Stimulated activated CD4-positive, alpha-beta T cell treated with anti-CD3 and anti-CD28 coated beads, TNF-alpha, amount 100 ng/mL, for 4 hours (primary cell): Measurements from ENCODE around the gene EHD1.
"Not testable (repeated sequence)": the region's sequence is repeated elsewhere in the genome, so short reads cannot be mapped to it uniquely, and the experiment has no call there.

Experiments
- DNase-seq, 3 experiments: peaks; one replicate each; pipeline ENCODE4 v3.0.0-alpha.2; 2020; ENCODE audit warnings: low read depth in 3 of 3

Gene EHD1

DNA sequence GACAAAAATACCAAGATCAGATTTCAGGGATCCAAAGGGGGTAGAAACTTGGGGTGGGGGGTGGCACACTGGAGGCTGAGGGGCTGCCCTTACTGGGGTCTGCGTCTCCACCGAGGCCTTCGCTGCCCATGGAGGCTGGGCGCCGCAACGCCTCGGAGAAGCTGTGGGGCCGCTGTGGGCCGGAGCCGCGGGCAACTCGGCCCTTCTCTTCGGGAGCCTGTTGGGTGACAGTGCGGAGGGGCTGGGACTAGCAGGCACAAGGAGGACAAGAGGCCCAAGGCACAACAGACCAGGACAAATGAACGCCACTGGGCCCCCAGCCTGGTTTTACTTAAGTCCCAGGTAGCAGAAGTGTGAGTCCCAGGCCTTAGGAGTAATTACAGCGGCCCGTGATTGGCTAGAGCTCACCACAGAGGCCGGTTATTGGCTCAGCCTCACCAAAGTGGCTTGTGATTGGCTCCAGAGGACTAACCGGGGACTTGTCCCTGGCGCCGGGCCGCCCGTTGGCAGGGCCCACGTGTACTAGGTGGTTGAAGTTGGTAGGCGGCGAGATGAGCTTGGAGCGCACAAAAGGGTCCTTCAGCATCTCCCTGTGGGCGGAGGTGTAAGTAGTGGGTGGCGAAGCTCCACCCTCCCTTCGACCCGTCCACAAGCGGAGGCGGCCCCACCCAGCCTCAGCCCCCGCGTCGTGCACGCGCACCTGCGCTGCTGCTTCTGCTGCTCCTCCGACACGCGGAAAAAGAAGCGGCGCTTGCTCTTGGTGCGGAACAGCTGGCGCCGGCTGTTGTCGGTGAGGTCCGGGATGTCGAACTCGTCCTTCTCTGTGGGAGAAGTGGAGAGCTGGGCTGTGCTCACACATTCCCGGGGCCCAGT lies 51.6 kb downstream of the EHD1 start:
- no peak for DNase-seq

GRCh38 chr11:64826062-64826461 lies 52.4 kb downstream of the EHD1 start:
- DNase-seq = no peak

DNA sequence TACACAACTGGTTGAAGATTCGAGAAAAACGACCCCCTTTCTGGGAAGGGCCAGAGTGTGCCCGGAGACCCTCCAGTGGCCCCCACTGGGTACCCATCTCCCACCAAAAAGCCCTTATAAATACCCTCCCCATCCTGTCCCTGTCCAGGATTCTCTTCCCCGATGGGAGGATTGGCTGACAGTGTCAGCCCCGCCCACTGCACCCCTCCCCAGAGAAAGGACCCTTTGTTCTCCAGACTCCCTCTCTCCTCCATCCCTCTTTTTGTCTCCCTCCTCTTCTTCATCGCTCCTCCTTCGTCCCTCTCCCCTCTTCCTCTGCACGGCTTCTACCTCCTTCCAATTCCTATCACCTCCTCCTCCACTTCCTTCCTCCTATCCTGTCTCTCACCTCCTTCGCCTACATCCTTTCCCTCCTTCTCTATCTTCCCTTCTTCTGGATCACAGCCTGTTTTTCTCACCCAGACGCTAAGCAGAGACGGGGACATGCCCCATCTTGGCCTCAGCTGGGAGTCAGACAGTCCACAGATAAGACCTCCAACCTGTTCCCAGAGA lies 54.8 kb downstream of the EHD1 start:
- DNase-seq = no peak

- DNase-seq = no peak
Measured at GRCh38 chr11:64817476-64817875, 60.9 kb downstream of the EHD1 start.

GRCh38 chr11:64815433-64815832 lies 63.0 kb downstream of the EHD1 start:
- not testable (repeated sequence) for DNase-seq

GRCh38 chr11:64814712-64815187 lies 63.7 kb downstream of the EHD1 start:
- no peak for DNase-seq

DNA sequence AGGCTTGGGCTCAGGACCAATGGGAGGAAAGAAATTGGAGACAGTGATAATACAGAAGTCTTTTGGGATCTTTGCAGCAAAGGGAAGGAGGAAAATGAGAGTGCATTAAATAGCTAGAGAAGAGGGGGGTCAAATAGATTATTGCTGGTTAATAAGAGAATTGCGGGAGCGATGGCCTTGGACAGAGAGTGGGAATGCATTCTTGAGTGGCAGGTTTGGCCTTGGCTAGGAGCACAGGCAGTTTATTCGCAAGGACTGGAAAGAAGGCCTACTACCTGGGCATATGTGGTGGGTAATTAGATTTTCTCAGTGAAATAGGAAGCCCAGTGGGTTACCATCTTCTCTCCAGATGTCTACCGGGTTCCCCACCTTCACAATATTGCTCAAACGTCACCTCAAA lies 64.6 kb downstream of the EHD1 start:
- DNase-seq = no peak

GRCh38 chr11:64810891-64811272 lies 67.5 kb downstream of the EHD1 start:
- no peak for DNase-seq

DNA sequence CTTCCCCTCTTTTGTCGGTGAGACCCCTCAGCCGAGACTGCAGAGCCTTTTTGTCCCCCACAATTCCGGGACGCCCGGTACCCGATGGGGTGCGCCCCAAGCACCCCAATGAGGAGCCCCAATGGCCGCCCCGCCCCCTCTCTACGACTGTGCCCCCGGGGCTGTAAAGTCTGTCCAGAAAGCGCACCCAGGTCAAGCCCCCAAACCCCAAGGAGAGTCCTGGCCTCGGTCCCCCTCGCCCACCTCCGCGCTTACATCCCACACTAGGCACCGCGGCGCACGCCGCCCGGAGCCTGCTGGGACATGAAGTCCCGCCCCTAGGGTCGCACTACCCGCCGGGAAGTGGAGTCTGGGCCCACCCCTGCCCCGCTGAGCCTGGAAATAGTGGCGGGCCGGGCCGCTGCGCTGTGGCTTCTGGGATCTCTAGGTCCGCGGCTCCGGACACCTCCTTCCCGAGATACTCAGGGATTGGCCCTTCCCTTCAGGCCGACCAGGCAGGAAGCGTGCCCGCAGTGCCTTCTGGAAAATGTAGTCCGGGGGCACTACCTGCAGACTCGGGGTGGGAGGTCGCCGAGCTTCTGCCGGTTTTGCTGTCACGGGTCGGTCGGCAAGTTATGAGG lies 68.0 kb downstream of the EHD1 start, which contains the start of gene MEN1:
TSS of gene MEN1 (minus strand) at position 281 of the 620 bp plus-strand sequence. CDS start 442 bp downstream, outside the sequence.
- DNase-seq = peak; percentile 54 to 64 (median 63)

- DNase-seq = no peak
Measured at GRCh38 chr11:64809781-64810241, 68.6 kb downstream of the EHD1 start.

- DNase-seq = no peak
Measured at GRCh38 chr11:64805481-64805880, 72.9 kb downstream of the EHD1 start.

DNA sequence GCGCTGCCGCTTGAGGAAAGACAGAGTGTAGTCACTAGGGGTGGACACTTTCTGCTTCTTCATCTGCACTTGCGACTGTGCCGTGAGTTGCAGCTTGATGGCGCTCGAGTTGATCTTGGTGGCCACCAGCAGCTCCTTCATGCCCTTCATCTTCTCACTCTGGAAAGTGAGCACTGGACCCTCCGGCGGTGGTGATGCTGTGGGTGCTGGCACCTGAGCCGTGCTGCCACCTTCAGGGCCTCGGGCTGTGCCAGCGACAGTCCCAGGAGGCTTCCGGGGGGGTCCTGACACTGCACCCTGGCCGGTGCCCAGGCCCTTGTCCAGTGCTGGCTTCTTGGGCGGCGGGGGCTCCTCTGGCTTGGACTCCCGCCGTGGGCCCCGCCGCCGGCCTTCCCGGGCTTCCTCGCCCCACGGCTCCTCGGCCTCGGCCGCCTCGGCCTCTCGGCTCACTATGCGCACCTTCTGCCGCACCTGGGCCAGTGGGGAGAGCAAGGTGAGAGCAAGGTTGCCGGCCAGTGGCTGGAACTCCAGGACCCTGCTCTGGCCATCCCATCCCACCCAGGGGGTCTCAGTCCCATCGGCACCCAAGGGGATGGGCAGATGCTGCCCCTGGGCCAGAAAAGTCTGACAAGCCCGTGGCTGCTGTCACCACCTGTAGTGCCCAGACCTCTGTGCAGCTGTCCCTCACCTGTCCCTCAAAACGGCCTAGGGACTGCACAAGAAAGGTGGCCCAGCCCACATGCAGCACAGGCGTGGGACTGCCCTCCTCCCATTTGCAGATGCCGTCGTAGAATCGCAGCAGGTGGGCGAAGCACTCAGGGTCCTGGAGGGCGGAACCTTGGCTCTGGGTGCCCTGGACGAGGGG lies 73.8 kb downstream of the EHD1 start:
- DNase-seq = no peak

DNA sequence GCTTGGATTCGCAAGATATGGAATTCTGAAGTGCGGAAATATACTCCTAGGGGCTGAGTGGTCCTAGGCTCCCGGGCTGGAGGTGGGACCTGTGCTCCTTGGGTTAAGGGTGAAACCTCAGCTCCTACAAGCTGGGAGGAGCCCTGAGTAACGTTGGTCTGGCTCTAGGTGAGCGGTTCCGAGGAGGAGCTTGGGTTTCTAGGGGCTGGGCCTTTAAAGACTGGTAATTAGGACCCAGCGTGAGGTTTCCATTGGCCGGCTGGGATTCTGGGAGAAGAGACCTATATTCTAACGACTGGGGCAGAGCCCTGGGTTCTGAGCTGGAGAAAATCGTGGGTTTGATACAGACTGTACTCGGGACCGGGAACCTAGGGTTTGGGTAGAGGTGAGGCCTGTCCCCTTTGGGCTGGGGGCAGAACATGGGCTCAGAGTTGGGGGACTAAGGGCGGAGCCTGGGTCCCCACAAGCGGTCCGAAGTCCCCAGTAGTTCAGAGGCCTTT lies 74.5 kb downstream of the EHD1 start:
- DNase-seq = no peak

DNA sequence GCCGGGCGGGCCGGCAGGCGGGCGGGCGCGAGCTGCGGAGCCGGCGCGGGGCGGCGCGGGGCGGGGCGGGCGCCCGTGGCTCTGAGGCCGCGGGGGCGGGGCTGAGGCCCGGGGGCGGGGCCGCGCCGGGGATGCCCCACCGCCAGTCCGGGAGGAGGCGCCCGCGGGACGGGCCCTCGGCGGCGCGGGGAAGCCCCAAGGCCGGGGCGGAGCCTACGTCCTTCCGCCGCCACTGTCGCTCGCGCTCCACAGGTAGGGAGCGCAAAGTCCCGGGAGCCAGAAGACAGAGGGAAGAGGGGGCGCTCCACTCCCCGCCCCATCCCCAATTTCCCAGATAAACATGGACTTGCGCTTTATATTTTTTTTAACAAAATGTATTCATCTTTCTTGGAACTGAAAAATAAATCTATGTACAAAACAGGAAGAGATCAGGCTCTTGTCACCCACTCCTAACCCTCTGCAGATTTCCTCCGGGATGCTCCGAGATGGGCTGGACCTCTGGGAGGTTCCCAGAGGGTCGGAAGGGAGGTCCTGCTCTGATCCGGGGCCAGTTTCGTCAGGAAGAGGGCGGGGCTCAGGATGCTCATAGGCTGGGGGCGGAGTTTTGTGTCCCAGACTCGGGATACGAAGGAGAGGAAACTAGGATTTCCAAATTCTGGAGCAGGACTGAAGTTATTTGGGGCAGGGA lies 75.1 kb downstream of the EHD1 start, which contains the start of gene MAP4K2:
TSS of gene MAP4K2 (minus strand) at position 57 of the 688 bp plus-strand sequence. CDS start 65 bp downstream, outside the sequence.
- peak; percentile 70 to 80 (median 73) for DNase-seq

GRCh38 chr11:64802370-64803157 lies 75.9 kb downstream of the EHD1 start:
- DNase-seq = peak in 2 of 3 experiments; percentile 14 to 23
